ENCODE results near the gene TP63.

- no peak for TF ChIP-seq POLR2A (IDR thresholded peaks at IDR 0.05; ENCODE audit: low read depth, low read length)
- TF ChIP-seq POLR2AphosphoS5 (IDR thresholded peaks at IDR 0.05; ENCODE audit: low read depth, low read length): no peak
Measured at GRCh38 chr3:189776149-189776824, 145.1 kb downstream of the TP63 start.
